GM19238 (cell line): ENCODE measurements around the gene SLC4A5.
"Not testable (repeated sequence)": the region's sequence is repeated elsewhere in the genome, so short reads cannot be mapped to it uniquely, and the experiment has no call there.

Experiments used
- DNase-seq: peaks from one replicate; pipeline ENCODE4 v3.0.0; 2011; ENCODE audit warnings: low spot score; ENCODE audit not compliant: insufficient read length

Gene SLC4A5

DNA sequence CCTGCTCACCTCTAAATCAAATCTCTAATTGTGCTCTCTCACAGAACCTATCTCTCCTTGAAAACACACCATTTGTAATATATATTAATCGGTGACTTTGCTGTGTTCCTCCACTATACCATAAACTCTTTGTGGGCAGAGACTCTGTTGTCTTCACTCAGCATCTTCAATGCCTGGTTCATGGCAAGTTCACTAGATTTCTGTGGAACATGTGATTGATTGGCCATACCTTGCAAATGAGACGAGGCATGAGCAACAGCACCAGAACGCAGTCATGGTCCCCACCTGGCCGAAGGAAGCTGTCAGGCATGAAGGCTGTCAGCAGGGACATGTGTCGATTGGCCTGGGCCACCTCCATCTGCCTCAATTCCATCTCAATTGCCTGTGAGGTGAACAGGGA is 25.3 kb upstream of the SLC4A5 start:
- DNase-seq, result no peak

DNA sequence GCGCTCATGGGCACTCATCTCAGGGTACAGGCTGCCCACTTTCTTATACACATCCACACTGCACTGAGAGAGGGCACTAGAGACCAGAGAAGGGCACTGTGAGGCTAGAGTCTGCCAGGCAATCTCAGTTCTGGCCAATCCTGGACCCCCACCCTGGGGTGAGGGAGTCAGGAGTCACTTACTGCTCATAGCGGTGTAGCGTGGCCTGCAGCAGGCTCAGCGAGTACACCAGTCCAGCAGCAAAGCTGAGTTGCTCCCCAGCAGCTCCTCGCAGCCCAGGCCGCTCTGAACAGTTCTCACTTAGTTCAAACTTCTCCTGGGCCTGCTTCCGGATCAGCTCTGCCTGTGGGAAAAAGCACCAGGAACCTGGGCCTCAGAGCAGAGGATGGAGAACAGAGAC is 24.6 kb upstream of the SLC4A5 start:
- DNase-seq, result no peak

DNA sequence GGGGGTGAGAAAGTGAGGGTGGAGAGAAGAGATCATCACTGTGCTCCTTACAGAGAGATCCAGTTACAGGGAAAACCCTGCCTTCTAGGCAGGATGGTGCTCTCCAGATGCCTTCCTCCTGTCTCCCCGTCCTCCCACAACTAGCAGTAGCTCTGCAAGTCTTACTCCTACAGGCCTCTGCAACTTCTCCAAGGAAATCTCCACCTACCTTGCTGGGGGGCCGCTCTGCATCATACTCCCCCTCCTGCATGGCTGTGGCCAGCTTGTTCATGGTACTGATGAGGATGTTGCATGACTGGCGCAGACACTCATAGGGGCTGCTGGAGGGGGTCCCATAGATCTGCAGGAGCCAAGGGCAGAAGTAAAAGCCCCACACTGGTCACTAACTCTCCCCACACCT is 22.8 kb upstream of the SLC4A5 start:
- DNase-seq, result no peak

DNA sequence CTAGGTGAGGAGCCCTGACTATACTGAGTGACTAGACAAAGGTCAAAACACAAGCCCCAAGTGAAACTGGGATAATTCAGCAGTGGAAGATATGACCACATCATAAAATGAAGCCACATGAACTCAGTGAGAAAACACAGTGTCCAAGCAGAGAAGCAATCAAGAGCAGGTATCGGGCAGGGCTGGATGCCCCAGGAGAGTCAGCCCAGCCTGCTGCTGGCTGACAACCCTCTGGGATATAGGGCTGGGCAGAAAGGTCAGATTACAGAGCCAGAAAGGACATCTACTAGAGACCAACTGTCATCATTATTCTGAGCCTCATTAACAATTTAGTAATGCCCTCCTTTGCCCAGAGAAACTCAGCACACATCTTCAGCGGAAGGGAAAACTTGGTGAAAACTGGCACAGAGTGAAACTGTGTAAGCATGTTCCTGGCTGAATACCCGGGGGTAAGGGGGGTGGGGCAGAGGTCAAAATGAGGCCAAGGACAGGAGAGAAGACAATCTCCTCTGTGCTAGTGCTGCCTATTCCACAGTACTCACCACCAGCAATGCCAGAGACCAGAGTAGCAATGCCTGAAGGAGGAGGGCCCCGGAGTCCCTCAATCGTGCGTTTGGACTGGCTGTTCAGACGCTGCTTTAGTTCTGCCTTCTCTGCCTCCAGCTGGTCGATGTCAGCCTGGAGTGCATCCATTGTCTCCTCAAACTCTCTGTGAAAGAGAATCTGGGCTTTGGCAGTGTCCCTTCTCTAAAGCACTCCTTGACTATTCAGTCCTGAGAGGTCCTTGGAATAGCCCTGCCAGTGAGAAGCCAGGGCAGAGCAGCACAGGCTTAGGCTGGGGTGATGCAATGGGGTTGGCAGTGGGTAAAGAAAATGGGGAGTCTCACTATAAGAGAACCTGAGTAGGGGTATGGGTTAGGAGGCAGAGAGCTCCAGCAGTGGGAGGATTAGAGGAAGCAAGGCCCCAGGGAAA is 21.6 kb upstream of the SLC4A5 start:
- no peak for DNase-seq

DNA sequence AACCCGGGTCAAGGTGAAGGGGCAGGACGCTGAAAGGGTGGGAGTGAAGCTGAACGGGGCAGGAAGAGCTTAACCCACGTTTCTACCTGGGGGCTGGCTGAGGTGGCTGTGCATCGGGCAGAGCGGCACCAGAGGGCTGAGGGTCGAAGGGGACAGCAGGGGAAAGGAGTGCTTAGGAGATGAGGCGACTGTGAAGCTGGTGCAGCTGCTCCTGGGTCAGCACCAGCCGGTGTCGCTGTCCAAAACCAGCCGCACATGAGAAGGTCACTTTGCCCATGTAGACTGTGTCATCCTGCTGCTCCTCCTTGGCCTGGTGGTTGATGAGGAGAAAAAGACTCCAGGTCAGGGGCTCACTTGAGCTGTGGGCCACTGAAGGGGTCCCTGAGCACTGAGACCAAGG is 18.1 kb upstream of the SLC4A5 start:
- DNase-seq, result no peak

DNA sequence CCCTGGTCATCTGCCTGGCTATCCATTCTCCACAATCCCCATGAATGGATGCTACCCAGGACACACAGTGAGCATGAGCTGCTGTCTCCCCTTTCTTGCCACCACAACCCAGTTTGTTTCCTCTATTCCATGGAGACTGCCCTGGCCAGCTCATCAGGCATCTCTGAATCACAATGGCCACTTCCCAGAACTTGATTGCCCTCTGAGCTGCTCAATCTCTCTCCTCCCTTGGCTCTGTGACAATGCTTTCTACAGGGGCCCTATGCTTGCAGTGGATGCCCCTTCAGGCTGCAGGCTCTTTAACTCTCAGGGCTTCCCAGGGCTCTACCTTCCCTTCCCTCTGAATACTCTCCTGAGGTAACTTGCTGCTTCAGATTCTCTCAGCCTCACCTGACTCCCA is 14.4 kb upstream of the SLC4A5 start:
- no peak for DNase-seq

DNA sequence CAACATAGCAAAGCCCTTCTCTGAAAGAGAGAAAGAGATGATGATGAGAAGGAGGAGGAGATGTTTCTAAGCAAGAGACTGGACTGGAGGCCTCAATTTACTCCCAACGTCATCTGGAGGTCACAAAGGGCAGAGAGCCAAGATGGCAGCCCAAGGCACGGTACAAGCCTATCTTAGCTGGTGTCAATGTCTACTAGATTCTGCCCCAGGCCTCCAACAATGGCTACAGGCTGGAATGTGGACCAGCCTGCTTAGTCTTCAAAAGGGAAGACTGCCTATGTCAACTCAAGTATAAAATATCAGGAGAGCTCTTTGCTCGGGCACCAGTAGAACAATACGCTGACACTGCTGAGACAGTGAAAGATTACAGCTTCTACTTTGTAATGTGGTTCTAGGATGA is 6.7 kb upstream of the SLC4A5 start:
- DNase-seq, result no peak

DNA sequence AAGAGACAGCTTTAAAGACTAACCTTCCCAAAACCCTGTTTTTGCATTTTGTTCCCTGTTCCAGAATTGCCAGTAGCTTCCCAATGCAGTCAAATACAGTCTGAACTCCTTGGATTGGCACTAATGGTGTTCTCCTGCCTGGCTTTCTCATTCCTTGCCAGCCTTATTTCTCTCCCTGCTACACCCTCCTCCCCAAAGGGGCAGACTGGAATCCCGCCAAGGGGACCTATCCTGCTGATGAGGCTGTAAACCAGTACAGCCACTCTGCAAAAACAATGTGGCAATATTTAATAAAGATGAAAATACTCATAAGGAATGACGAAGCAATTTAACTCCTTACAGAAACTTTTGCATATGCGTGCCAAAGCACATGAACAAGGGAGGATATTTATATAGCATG is 4.5 kb upstream of the SLC4A5 start:
- no peak for DNase-seq

DNA sequence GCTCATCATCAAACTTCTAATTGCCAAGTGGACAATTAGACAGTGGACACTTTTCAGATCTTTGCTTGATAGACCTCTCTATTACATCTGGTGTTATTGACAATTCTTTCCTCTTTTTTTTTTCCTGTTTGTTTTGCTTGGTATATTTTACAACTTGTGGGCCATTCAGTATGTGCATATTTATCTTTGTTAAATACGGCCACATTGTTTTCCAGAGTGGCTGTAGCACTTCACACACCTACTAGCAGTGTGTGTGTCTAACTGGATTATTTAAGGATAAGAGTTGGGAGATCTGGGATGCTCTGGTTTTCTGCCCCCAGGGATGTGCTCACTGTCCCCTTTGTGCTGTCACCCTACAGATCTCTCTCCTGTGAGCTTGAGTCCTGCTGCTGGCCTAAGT is 4.1 kb upstream of the SLC4A5 start:
- no peak for DNase-seq

DNA sequence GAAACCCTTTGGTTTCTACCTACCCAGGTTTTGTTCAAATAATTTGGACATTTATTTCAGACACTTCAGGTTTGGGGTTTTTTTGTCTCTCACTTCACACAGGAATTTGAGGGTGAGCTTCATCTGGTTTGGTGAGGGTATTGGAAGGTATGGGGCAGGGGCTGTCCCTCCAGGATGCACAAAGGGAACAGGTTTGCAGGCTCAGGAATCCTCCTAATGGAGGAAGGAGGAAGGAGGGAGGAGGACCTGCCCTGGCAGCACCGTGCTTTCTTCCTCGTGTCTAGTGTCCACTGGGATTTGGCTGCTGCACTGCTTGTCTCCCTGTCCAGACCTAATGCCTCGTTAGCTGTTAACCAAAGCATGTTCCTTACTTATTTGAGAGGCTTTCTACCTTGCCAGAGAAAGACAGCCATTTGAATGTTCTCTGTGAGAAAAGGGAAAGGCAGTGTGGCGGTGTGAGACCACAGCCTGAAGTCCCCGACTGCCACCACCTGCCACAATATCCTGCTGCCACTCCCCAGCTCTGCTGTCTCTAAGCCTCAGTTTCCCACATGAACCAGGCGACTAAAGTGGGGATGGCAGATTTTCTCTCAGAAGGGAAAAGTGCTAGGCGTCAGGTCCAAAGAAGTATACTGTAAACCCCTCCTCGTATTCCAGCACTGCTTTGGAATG is 2.2 kb upstream of the SLC4A5 start:
- DNase-seq, result no peak

DNA sequence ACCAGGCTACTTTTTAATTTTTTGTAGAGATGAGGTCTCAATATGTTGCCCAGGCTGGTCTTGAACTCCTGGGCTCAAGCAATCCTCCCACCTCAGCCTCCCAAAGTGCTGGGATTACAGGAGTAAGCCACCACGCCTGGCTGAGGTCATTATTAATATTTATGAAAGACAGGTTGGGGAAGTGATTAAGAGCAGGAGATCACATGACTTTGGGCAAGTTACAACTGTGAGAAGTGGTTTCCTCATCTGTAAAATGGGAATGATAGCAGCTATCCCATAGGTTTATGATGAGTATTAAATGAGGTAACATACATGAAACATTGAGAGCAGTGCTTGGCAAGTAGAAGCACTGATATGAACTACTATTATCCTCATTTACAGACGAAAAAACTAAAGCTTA is 7.0 kb downstream of the SLC4A5 start:
- DNase-seq, result not testable (repeated sequence)

DNA sequence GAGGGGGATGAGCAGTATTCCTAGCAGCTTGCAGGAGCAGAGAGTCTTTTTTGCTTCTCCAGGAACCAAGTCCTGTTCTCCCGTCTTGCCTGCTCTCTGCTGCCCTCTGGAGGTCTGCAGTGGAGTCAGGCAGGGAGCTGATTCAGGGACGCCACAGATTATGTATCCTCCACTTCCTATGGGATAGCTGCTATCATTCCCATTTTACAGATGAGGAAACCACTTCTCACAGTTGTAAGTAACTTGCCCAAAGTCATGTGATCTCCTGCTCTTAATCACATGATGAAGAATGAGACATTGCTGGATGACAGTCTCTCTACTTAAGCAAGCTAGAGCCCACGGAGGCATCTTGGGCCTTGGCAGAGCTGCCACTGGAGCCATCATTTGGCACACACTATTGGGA is 8.3 kb downstream of the SLC4A5 start:
- DNase-seq, result peak; percentile 35

DNA sequence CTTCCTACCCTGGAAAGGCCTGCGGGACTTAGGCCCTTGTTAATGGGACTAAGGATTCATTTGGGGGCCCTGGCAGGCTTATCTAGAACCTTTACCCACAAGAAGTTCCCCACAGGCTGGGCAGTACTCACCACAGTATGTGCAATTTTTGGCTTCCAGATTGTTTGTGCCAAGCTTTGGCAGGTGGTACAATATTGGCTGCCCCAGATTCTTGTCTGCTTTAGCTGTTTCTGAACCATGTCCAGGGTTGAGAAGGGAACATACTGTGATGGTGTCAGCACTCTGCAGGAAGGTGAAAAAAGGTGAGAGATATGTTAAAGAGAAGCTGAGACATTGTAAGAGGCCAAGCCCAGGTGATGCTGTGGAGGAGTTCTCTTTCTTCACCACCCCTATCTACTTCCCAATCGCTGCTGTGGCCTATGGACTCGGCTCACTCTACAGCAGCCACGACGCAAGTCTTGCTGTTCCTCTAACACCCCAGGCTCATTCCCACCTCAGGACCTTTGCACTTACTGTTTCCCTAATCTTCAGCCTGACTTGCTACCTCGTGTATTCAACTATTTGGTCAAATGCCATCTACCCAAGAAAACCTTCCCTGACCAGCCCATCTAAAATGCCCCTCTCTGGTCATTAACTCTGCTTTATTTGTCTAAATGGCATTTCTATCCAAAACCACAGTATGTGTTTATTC is 9.2 kb downstream of the SLC4A5 start:
- DNase-seq, result no peak

DNA sequence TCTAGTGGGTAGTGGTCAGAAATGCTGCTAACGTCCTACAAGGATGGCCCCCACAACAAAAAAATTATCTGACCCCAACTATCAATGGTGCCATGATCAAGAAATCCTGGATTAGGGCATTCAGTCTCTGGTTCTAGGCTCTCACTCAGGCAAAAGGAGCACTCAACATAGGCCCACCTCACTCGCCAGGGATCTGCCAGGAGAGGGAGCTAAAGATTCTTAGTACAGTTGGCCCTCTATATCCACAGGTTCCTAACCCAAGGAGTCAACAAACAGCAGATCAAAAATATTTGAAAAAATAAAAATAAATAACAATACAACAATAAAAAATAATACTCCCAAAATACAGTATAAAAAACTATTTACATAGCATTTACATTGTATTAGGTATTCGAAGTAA is 10.0 kb downstream of the SLC4A5 start:
- DNase-seq, result no peak

DNA sequence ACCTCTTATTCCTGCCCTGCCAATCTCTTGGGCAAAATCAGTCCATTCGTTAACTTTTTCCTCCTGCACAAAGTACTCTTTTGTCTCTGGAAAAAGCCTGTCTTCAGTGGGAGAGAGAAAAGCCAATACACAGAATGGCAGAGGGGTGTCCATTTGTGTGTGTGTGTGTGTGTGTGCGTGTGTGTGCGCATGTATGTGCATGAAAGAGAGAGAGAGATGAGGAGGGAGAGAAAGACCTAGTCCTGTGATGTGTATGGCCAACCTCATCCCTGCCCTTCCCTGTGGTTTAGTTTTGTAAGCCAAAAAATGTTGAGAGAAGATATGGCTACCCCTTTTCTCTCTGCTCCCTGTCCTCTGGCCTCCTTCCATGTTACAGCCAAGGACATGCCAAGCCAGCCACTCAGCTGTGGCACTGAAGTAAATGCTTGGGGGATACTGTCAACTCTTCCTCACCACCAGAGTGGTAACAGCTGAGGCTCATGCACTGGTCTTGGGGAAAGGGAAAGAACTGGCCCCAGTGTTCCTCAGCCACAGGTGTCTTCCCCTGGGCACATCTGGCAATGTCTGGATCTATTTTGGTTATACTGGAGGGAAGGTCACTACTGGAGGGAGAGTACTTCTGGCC is 10.6 kb downstream of the SLC4A5 start:
- DNase-seq, result no peak

DNA sequence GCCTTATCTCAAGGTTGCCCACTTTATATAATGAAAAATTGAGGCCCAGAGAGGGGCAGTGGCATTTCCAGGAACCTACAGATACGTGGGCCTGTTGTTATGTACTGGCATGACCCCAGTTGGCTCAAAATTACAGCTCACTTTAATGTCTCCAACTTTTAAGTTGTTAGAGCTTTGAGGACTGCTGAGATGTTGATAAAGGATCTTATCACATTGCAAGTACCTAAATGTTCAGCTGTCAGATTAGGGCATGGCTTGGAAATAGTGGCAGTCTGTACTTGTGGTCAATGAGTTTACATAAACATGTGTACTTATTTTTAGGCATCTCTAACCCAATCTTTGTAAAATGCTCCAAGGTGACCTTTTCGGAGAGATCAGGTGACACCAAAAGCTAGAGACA is 14.6 kb downstream of the SLC4A5 start:
- DNase-seq, result no peak

DNA sequence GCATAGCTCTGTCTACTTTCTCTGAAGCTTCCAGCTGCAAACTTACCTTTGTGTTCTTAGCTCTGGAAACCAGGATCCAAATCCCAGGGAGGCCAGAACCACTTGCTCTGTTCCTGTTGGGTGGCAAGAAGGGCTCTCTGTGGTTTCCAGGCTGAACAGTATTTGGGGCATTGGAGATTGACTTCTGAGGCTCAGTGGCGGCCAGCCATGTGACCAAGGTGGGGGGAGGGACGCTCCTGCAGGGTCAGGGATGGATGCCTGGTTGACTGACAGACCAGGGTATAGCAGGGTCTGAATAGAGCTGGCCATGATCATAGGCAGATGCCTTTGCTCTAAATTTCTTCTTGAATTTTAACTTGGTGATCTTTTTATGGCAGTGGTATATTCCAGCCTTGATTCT is 15.1 kb downstream of the SLC4A5 start:
- DNase-seq, result no peak

DNA sequence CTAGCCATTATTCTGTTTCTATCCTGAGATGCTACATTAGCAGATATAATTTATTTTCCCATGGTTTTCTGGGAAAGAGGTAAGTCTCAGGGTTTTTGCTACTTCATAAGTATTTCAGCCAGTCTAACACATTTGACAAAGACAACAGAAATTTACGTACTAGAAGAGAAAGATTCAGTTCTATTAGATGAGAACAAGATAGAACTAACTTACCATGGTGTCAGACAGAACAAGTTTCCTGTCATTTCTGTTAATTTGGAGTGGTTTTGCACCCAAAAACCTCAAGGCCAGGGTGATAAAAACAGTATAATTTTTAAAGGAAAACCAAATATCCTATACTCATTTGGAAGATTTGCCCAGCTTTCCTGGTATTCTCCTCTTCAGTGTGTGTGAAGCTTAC is 15.6 kb downstream of the SLC4A5 start:
- no peak for DNase-seq

DNA sequence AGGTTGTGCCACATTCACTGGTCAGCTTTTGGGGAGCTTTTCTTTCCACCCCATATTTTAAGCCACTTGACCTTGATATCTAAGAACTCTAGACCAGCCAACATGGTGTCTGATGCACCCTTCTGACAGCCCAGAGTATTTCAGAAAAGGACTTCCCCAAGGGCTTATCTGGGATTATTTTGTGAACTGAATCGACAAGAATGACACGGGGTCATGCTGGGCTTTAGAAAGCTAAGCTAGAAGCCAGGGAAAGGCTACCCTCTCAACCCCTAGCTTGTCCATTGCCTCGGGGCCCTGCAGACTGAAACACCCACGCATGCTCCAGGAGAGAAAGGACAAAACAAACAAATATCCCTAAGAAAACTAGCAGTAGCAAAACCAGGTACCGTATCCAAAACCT is 16.0 kb downstream of the SLC4A5 start:
- no peak for DNase-seq

DNA sequence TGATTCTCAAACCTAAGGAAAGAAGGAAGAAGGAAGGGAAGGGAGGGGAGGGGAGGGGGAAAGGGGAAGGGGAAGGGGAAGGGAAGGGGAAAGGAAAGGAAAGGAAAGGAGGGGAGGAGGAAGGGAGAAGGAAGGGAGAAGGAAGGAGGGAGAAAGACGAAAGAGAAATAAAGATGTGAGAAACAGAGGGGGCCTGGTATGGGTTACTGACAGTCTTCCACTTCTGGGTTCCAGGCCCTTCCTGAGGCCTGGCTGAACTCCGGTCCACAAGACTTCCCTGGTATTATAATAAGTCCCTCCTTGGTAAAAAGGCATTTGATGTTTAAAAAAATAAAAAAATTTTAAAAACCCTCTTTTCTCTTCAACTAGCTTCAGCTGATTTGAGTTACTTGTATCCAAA is 17.4 kb downstream of the SLC4A5 start:
- no peak for DNase-seq

DNA sequence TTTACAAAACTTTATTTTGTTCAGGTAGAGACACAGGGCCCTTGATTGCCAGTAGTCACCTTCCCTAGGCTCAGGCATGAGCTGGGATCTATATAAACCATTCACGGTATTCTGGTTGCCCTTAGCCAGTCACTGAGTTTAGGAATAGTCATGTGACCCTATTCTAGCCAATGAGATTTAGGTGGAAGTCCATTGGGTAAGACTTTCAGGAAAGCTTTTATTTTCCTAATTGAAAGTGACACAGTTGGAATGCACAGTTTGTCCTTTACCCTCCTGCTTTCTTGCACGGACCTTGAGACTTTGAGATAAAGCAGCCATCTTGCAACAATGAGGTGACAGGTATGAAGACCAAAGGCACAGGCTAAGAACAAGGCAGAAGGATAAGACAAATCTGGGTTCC is 21.5 kb downstream of the SLC4A5 start:
- no peak for DNase-seq

DNA sequence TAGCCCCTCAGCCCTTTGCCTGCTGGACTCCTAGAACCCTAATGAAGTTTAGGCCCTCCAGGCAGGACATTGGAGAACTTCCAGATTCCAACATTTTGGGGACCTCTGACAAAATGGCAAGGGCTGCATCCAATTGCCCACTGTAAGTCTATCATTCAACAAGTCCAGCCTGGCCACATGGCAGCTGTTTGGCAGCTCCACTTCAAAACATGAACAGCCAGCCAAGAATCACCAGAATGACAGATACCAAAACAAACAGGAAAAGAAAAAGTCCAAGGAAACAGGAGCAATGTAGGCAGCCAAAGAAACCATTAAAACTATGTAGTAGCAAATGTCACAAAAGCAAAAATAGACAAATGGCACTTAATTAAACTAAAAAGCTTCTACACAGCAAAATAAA is 25.5 kb downstream of the SLC4A5 start:
- no peak for DNase-seq
